ENCODE measurements around the gene TSNAX. TPM values are rescaled to one million over a fixed set of nuclear protein-coding genes. Genes with fewer than 3 reads are reported as not detected.

The TSNAX gene
- polyA plus RNA-seq, 2 donors: 5.8 to 15.9 TPM

- H3K9me3 ChIP-seq (ENCODE audit: control insufficient read depth in 2 of 2, insufficient read depth in 1 of 2, low read depth in 1 of 2, low read length in 1 of 2): no peaks in the 10 kb centered on the region
- H3K36me3 ChIP-seq (ENCODE audit: control insufficient read depth in 2 of 2, insufficient read depth in 2 of 2, low read length in 1 of 2): no peaks in the 10 kb centered on the region
- peaks cover 0 to 5% of the 10 kb centered on the region in 2 donors for H3K27me3 ChIP-seq (ENCODE audit: control insufficient read depth in 1 of 2, insufficient read depth in 2 of 2, low read length in 2 of 2)
- no peak overlapping the region for H3K27ac ChIP-seq (ENCODE audit: low read depth in 2 of 2, low read length in 1 of 2)
- 52 to 63% methylated on average over 7 of the region's 7 CpGs for WGBS, 2 donors
- H3K4me1 ChIP-seq (ENCODE audit: control insufficient read depth in 2 of 2, insufficient read depth in 2 of 2, low read length in 1 of 2): peaks cover 2 to 3% of the 10 kb centered on the region in 2 donors
- no peak overlapping the region for H3K4me3 ChIP-seq (ENCODE audit: low read depth in 1 of 2, low read length in 2 of 2)
Observed at GRCh38 chr1:231613419-231614349, 85.2 kb downstream of the TSNAX start.

Other genes with a start within 250 kb of the TSNAX start
- gene EXOC8, start 190.8 kb upstream of the TSNAX start, polyA plus RNA-seq: 1 to 10 TPM; 3.0 to 3.6 TPM
- 1 to 10 TPM; 3.7 to 5.0 TPM for gene SPRTN, start 190.4 kb upstream of the TSNAX start, polyA plus RNA-seq
- gene EGLN1, start 106.4 kb upstream of the TSNAX start, polyA plus RNA-seq: 10 to 100 TPM in 1 of 2 donors, 1 to 10 TPM in 1; 8.7 to 12.5 TPM
- gene DISC1, start 98.1 kb downstream of the TSNAX start, polyA plus RNA-seq: under 1 TPM; 0.41 to 0.79 TPM